ENCODE measurements around the gene GAGE2A.

- TF ChIP-seq CTCF (IDR thresholded peaks at IDR 0.05) (no peak), POLR2A (IDR thresholded peaks at IDR 0.05) (no peak)
These were observed 21.5 kb downstream of the GAGE2A start for GRCh38 chrX:49610718-49611310.

All from testis (tissue), 2 donors.